Neural cell (in vitro differentiated cells): ENCODE data around the gene SYNGR1.

Experiments
- CTCF ChIP-seq: fragments of 450-650 bp; IDR thresholded peaks from 2 replicates; pipeline ENCODE4 v1.5.1; 2014; ENCODE audit warnings: antibody characterized with exemption, mild to moderate bottlenecking, moderate library complexity; ENCODE audit not compliant: poor library complexity, severe bottlenecking
- EZH2 ChIP-seq: fragments of 200-600, 300-800 bp; shearing (Covaris generic), sonication (generic); IDR thresholded peaks from 2 replicates; pipeline ENCODE4 v1.6.1; 2014; ENCODE audit warnings: antibody characterized with exemption, low read length, borderline replicate concordance, mild to moderate bottlenecking; ENCODE audit not compliant: insufficient read depth, poor library complexity, severe bottlenecking
- TAF1 ChIP-seq: IDR thresholded peaks from 2 replicates; pipeline ENCODE4 v1.6.1; 2012; ENCODE audit warnings: low read depth

- TF ChIP-seq EZH2 = no peak
- TF ChIP-seq CTCF = no peak
- TF ChIP-seq TAF1 = no peak
Measured at GRCh38 chr22:39302431-39302960, 47.3 kb upstream of the SYNGR1 start.
